ENCODE measurements around the gene SEMA3E. TPM values are rescaled to one million over a fixed set of nuclear protein-coding genes. Genes with fewer than 3 reads are reported as not detected.

SEMA3E gene
- total and polyA plus RNA-seq, 4 experiments from 2014 or later: not detected

DNA sequence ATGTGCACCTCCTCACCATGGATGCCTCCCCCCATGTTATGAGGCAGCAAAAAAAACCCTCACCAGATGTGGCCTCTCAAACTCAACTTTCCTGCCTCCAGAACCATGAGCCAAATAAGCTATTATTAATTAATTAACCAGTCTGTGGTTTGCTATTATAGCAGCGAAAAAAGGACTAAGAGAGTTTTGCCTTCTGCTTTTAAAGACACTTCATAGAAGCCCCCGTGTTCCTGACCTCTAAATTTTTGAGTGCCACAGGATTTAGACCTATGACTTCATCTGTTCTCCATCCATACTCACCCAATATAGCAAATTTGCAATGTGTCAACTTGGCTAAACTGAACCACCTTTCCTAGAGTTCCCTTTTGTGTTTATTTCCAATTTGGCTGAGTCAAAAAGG lies 9.2 kb upstream of the SEMA3E start:
- Mint-ChIP-seq H3K4me1 (no peaks in the 10 kb centered on the region), H3K4me3 (no peak overlapping the region), H3K27ac (no peak overlapping the region), H3K9me3 (peaks cover 0 to 17% (median 8%) of the 10 kb centered on the region in 8 donors), H3K36me3 (no peaks in the 10 kb centered on the region), H3K27me3 (no peaks in the 10 kb centered on the region)
- no peak for DNase-seq
- H3K4me3 ChIP-seq (ENCODE audit: low read length in 2 of 2): no peak overlapping the region
- H3K27ac ChIP-seq (ENCODE audit: low read depth, low read length): no peak overlapping the region
- CTCF ChIA-PET (ENCODE audit: partially characterized antibody): no interaction called here
- POLR2A ChIA-PET (ENCODE audit: partially characterized antibody): no interaction called here
- intact Hi-C loops (cut with micrococcal nuclease): no loop called here
- no peaks in the 10 kb centered on the region for H3K9me3 ChIP-seq (ENCODE audit: control insufficient read depth in 1 of 2, low read length in 2 of 2)
- H3K4me1 ChIP-seq (ENCODE audit: insufficient read depth, low read length): no peaks in the 10 kb centered on the region
- H3K36me3 ChIP-seq (ENCODE audit: insufficient read depth, low read length): no peaks in the 10 kb centered on the region
- no peaks in the 10 kb centered on the region for H3K27me3 ChIP-seq (ENCODE audit: insufficient read depth, low read length)

DNA sequence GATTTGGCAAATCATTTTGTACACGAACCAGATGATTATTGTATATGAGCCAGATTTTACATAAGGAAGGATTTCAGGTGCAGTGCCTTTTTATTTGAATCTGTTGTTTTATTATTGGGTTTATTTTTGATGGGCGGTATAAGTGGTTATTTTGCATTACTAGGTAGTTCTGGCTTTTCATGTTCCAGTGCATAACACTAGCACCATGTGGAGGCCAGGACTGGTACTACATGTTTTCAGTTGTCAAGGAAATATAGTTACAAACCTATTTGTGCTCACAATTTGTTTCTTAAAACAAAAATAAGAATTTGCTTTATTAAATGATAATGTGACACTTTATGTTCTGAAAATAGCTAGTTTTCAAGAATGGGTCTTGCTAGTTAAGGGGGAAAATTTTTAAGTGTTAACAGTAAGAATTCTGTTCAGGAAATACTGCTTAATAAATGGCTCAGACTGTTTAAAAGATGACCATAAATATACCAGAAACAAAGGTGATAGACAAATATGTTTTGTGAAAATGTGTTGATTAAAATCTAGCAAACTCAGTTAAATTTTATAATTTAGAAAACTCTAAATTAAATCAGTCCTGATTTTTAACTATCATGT lies 7.1 kb upstream of the SEMA3E start:
- Histone ChIP-seq H3K27me3 (ENCODE audit: insufficient read depth, low read length) (no peaks in the 10 kb centered on the region), H3K27ac (ENCODE audit: low read depth, low read length) (no peak overlapping the region), H3K4me3 (ENCODE audit: low read length in 2 of 2) (no peak overlapping the region), H3K36me3 (ENCODE audit: insufficient read depth, low read length) (no peaks in the 10 kb centered on the region), H3K9me3 (ENCODE audit: control insufficient read depth in 1 of 2, low read length in 2 of 2) (no peaks in the 10 kb centered on the region), H3K4me1 (ENCODE audit: insufficient read depth, low read length) (no peaks in the 10 kb centered on the region)
- H3K4me3 Mint-ChIP-seq: no peak overlapping the region
- H3K36me3 Mint-ChIP-seq: no peaks in the 10 kb centered on the region
- no peaks in the 10 kb centered on the region for H3K27me3 Mint-ChIP-seq
- CTCF ChIA-PET (ENCODE audit: partially characterized antibody): no interaction called here
- no peak for DNase-seq
- intact Hi-C loops (cut with micrococcal nuclease): no loop called here
- H3K4me1 Mint-ChIP-seq: no peaks in the 10 kb centered on the region
- no peak overlapping the region for H3K27ac Mint-ChIP-seq
- POLR2A ChIA-PET (ENCODE audit: partially characterized antibody): no interaction called here
- H3K9me3 Mint-ChIP-seq: peaks cover 0 to 14% (median 6%) of the 10 kb centered on the region in 8 donors

DNA sequence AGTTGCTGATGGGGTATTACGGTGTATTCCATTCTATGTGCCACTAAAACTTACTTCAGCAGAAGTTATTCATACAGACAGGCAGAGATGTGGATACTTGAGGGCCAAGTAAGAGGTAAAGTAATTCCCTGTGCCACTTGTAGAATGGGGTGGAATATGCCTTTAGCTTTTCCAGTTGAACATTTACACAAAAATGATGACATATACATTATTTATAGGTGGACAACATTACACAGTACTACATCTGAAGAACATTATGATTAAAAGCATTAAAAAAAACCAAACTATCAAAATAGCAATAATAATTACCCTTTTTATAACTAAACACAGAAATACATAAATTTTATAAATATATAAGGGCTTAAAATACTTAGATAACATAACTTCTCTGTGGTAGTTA lies 3.5 kb upstream of the SEMA3E start:
- Mint-ChIP-seq H3K27ac (no peak overlapping the region), H3K4me1 (no peaks in the 10 kb centered on the region), H3K9me3 (peaks cover 0 to 14% (median 4%) of the 10 kb centered on the region in 8 donors), H3K27me3 (peaks cover 0 to 1% of the 10 kb centered on the region in 2 donors), H3K4me3 (no peak overlapping the region), H3K36me3 (no peaks in the 10 kb centered on the region)
- ChIA-PET POLR2A (ENCODE audit: partially characterized antibody) (no interaction called here), CTCF (ENCODE audit: partially characterized antibody) (interaction anchor here (1.1 kb wide), 1 partner anchor 10 kb away, joined by 3 read pairs; no protein-coding TSS in a partner anchor)
- no peak overlapping the region for H3K4me3 ChIP-seq (ENCODE audit: low read length in 2 of 2)
- H3K27me3 ChIP-seq (ENCODE audit: insufficient read depth, low read length): no peaks in the 10 kb centered on the region
- no peaks in the 10 kb centered on the region for H3K36me3 ChIP-seq (ENCODE audit: insufficient read depth, low read length)
- intact Hi-C loops (cut with micrococcal nuclease): no loop called here
- no peaks in the 10 kb centered on the region for H3K4me1 ChIP-seq (ENCODE audit: insufficient read depth, low read length)
- DNase-seq: no peak
- H3K9me3 ChIP-seq (ENCODE audit: control insufficient read depth in 1 of 2, low read length in 2 of 2): no peaks in the 10 kb centered on the region
- no peak overlapping the region for H3K27ac ChIP-seq (ENCODE audit: low read depth, low read length)

DNA sequence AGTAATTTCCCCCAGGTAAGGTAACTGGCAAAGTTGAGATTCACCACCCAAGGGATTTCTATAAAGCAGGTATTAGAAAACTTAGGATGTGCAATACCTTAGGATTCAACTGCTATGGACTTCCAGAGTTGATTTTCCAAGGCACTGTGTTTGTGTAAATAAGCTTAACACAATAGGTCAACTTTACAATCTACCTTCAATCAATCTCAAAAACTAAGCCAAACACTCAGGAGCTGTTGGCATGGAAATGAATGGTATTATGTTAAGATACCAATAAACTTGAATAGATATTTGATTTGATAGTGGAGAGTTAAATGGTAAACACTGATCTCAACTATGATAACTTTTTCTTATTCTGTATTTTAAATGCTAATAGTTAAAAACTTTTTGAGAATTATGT lies 762 bp upstream of the SEMA3E start:
- no peak for DNase-seq
- H3K27me3 Mint-ChIP-seq: peaks cover 0 to 1% of the 10 kb centered on the region in 2 donors
- ChIA-PET CTCF (ENCODE audit: partially characterized antibody) (no interaction called here), POLR2A (ENCODE audit: partially characterized antibody) (no interaction called here)
- H3K27ac ChIP-seq (ENCODE audit: low read depth, low read length): no peak overlapping the region
- no peaks in the 10 kb centered on the region for H3K27me3 ChIP-seq (ENCODE audit: insufficient read depth, low read length)
- no peaks in the 10 kb centered on the region for H3K4me1 ChIP-seq (ENCODE audit: insufficient read depth, low read length)
- H3K36me3 Mint-ChIP-seq: no peaks in the 10 kb centered on the region
- peaks cover 0 to 14% (median 5%) of the 10 kb centered on the region in 8 donors for H3K9me3 Mint-ChIP-seq
- intact Hi-C loops (cut with micrococcal nuclease): no loop called here
- H3K36me3 ChIP-seq (ENCODE audit: insufficient read depth, low read length): no peaks in the 10 kb centered on the region
- no peak overlapping the region for H3K4me3 ChIP-seq (ENCODE audit: low read length in 2 of 2)
- no peak overlapping the region for H3K27ac Mint-ChIP-seq
- no peaks in the 10 kb centered on the region for H3K9me3 ChIP-seq (ENCODE audit: control insufficient read depth in 1 of 2, low read length in 2 of 2)
- H3K4me1 Mint-ChIP-seq: no peaks in the 10 kb centered on the region
- H3K4me3 Mint-ChIP-seq: no peak overlapping the region

DNA sequence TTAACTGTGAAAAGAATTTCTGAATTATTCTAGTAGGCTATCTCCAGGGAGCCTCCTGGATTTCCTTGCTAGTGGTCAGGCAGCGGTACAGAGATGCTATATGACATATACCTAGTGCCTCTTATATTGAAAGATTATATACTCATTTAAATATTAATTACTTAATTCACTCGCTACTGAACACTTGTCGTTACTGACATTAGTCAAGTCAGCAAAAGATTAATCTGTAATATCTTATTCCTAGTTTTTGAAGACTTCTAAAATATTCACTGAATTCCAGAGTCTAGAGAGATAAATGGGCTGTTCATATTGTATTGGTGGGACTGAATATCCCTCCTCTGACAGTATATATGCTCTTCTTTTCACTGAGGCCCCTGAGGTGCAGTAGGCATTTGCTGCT lies 2.9 kb downstream of the SEMA3E start:
- no peak for DNase-seq
- CTCF ChIA-PET (ENCODE audit: partially characterized antibody): no interaction called here
- Histone ChIP-seq H3K27me3 (ENCODE audit: insufficient read depth, low read length) (no peaks in the 10 kb centered on the region), H3K9me3 (ENCODE audit: control insufficient read depth in 1 of 2, low read length in 2 of 2) (no peaks in the 10 kb centered on the region), H3K27ac (ENCODE audit: low read depth, low read length) (no peak overlapping the region), H3K4me3 (ENCODE audit: low read length in 2 of 2) (no peak overlapping the region), H3K4me1 (ENCODE audit: insufficient read depth, low read length) (no peaks in the 10 kb centered on the region), H3K36me3 (ENCODE audit: insufficient read depth, low read length) (no peaks in the 10 kb centered on the region)
- H3K4me3 Mint-ChIP-seq: no peak overlapping the region
- peaks cover 0 to 10% (median 4%) of the 10 kb centered on the region in 8 donors for H3K9me3 Mint-ChIP-seq
- intact Hi-C loops (cut with micrococcal nuclease): no loop called here
- POLR2A ChIA-PET (ENCODE audit: partially characterized antibody): no interaction called here
- H3K27ac Mint-ChIP-seq: no peak overlapping the region
- peaks cover 0 to 1% of the 10 kb centered on the region in 2 donors for H3K27me3 Mint-ChIP-seq
- H3K36me3 Mint-ChIP-seq: no peaks in the 10 kb centered on the region
- H3K4me1 Mint-ChIP-seq: no peaks in the 10 kb centered on the region

DNA sequence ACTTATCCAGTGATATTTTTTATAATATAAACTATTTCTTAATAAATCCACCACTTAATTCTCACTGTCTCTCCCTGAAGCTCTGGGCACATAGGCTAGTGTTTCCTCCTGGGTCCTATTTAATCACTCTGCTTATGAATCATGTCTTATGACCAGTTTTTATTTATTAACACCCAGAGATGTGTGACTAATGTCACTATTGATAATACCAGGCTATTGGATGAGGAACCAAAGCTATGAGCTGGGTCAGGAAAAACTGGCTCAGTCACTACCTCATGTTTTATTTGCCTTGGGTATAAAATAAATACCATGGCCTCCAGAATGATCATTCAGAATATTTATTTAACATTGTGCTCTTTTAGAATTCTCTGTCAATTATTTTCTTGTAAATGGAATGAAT lies 5.2 kb downstream of the SEMA3E start:
- Histone ChIP-seq H3K36me3 (ENCODE audit: insufficient read depth, low read length) (no peaks in the 10 kb centered on the region), H3K27me3 (ENCODE audit: insufficient read depth, low read length) (no peaks in the 10 kb centered on the region), H3K27ac (ENCODE audit: low read depth, low read length) (no peak overlapping the region), H3K4me1 (ENCODE audit: insufficient read depth, low read length) (no peaks in the 10 kb centered on the region), H3K9me3 (ENCODE audit: control insufficient read depth in 1 of 2, low read length in 2 of 2) (no peaks in the 10 kb centered on the region), H3K4me3 (ENCODE audit: low read length in 2 of 2) (no peak overlapping the region)
- DNase-seq: no peak
- Mint-ChIP-seq H3K36me3 (no peaks in the 10 kb centered on the region), H3K4me1 (no peaks in the 10 kb centered on the region), H3K27me3 (peaks cover 0 to under 1% of the 10 kb centered on the region in 2 donors), H3K4me3 (no peak overlapping the region), H3K9me3 (peaks cover 0 to 10% (median 2%) of the 10 kb centered on the region in 8 donors), H3K27ac (no peak overlapping the region)
- intact Hi-C loops (cut with micrococcal nuclease): no loop called here
- CTCF ChIA-PET (ENCODE audit: partially characterized antibody): no interaction called here
- POLR2A ChIA-PET (ENCODE audit: partially characterized antibody): no interaction called here

DNA sequence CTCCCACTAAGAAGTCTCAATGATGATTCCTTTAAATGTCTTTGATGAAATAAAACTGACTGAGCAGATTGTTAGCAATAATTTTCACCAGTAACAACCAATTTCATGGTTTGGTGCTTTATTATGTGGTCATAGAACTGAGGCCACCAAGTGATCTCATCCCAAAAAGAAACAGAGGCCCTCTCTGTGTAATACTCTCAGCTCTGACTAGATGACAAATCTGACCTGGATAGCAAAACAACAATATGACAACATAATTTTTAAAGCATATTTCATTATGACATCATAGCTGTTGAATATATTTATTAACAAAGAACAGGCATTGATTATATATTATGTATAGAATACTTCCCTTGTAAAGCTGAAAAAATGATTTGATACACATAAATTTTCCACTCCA lies 5.9 kb downstream of the SEMA3E start:
- no peaks in the 10 kb centered on the region for H3K4me1 Mint-ChIP-seq
- peaks cover 0 to 8% (median under 1%) of the 10 kb centered on the region in 8 donors for H3K9me3 Mint-ChIP-seq
- H3K27me3 Mint-ChIP-seq: no peaks in the 10 kb centered on the region

More for the DNA sequence above, 5.9 kb downstream of the SEMA3E start:
- intact Hi-C loops (cut with micrococcal nuclease): no loop called here
- no peak for DNase-seq
- Mint-ChIP-seq H3K36me3 (no peaks in the 10 kb centered on the region), H3K27ac (no peak overlapping the region), H3K4me3 (no peak overlapping the region)
- Histone ChIP-seq H3K4me3 (ENCODE audit: low read length in 2 of 2) (no peak overlapping the region), H3K27me3 (ENCODE audit: insufficient read depth, low read length) (no peaks in the 10 kb centered on the region), H3K4me1 (ENCODE audit: insufficient read depth, low read length) (no peaks in the 10 kb centered on the region), H3K9me3 (ENCODE audit: control insufficient read depth in 1 of 2, low read length in 2 of 2) (no peaks in the 10 kb centered on the region), H3K36me3 (ENCODE audit: insufficient read depth, low read length) (no peaks in the 10 kb centered on the region), H3K27ac (ENCODE audit: low read depth, low read length) (no peak overlapping the region)
- CTCF ChIA-PET (ENCODE audit: partially characterized antibody): no interaction called here
- POLR2A ChIA-PET (ENCODE audit: partially characterized antibody): no interaction called here
